ENCODE measurements around the gene ARHGAP18. TPM values are rescaled to one million over a fixed set of nuclear protein-coding genes. Genes with fewer than 3 reads are reported as not detected.

The ARHGAP18 gene
- total and polyA plus RNA-seq, 5 donors from 2014 or later = 2.2 to 5.4 (median 5.0) TPM

DNA sequence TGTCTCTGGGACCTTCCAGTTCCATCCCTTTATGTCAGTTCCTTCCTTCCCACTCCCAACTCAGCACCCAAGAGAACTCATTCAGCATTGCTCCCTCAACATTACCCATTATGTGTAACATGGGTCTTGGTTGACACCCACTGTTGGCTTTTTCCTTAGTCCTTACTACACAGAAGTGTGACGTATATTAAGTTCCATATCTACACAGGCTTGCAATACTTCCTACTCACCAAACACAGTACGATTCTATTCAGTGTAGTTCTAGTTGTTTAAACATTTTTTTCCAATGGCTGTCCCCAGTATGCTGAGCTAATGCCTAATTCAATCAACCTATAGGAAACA, 37.7 kb downstream of the ARHGAP18 start:
- peaks cover 23% of the 10 kb centered on the region for H3K4me1 ChIP-seq (ENCODE audit: control insufficient read depth, insufficient read depth, low read length, poor library complexity, severe bottlenecking)
- DNase-seq = peak in 1 of 3 donors; percentile 3
- Mint-ChIP-seq H3K36me3 (no peaks in the 10 kb centered on the region), H3K4me1 (peaks cover 21 to 28% (median 23%) of the 10 kb centered on the region in 4 donors), H3K4me3 (peak overlapping the region; percentile 84 to 91 (median 87)), H3K27ac (peak overlapping the region; percentile 87 to 96 (median 93)), H3K9me3 (no peaks in the 10 kb centered on the region), H3K27me3 (no peaks in the 10 kb centered on the region)
- ATAC-seq (ENCODE audit: low read depth in 2 of 2) = peak in 1 of 2 donors; percentile 25
- peak overlapping the region; percentile 85 for H3K4me3 ChIP-seq (ENCODE audit: low read depth, low read length)
- no peaks in the 10 kb centered on the region for H3K9me3 ChIP-seq (ENCODE audit: control insufficient read depth in 2 of 2, low read length in 2 of 2)
- H3K36me3 ChIP-seq (ENCODE audit: control insufficient read depth, insufficient read depth, low read length) = no peaks in the 10 kb centered on the region
- peak overlapping the region; percentile 70 for H3K27ac ChIP-seq (ENCODE audit: insufficient read depth, low read length, poor library complexity, severe bottlenecking)
- H3K27me3 ChIP-seq (ENCODE audit: control insufficient read depth, insufficient read depth, low read length) = no peaks in the 10 kb centered on the region

DNA sequence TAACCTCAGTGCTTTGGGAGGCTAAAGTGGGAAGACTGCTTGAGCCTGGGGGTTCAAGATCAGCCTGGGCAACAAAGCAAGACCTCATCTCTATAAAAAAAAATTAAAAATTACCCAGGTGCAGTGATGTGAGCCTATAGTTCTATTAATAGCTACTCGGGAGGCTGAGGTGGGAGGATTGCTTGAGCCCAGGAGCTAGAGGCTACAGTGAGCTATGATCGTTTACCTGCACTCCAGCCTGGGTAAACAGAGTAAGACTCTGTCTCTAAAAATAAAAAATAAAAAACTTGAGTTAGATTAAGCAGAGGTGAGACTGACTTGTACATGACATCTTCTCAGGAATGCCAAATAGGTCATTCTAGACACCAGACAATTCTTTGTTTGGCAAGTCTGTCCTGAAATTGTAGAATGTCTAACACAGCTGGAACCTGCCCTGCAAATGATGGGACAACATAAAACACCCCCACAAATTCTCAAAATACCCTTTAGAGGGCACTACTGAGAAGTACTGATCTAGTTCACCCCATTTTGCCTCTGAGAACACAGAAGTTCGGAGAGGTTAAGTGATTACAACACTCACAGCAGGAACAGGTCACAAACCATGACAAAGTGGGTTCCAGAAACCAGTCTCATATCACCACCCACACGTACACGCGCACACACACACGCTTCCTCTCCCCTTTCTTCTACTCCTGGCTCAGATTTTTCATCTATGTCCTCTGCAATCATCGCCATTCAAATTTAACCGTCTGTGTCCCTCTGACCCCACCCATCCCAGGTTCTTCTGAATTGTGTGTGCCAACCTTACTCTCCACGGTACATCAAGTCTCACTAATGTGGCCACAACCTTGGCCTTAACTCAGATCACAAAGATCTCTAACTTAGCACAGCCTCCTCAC, 38.3 kb downstream of the ARHGAP18 start:
- no peaks in the 10 kb centered on the region for H3K27me3 ChIP-seq (ENCODE audit: control insufficient read depth, insufficient read depth, low read length)
- peaks cover 23% of the 10 kb centered on the region for H3K4me1 ChIP-seq (ENCODE audit: control insufficient read depth, insufficient read depth, low read length, poor library complexity, severe bottlenecking)
- Mint-ChIP-seq H3K36me3 (no peaks in the 10 kb centered on the region), H3K27ac (peak overlapping the region; percentile 87 to 96 (median 93)), H3K4me1 (peaks cover 21 to 28% (median 23%) of the 10 kb centered on the region in 4 donors), H3K9me3 (no peaks in the 10 kb centered on the region), H3K4me3 (peak overlapping the region; percentile 84 to 91 (median 87)), H3K27me3 (no peaks in the 10 kb centered on the region)
- ATAC-seq (ENCODE audit: low read depth in 2 of 2) (peak; percentile 76 to 81), DNase-seq (peak in 2 of 3 donors; percentile 68 to 83)
- peak overlapping the region; percentile 70 for H3K27ac ChIP-seq (ENCODE audit: insufficient read depth, low read length, poor library complexity, severe bottlenecking)
- no peaks in the 10 kb centered on the region for H3K36me3 ChIP-seq (ENCODE audit: control insufficient read depth, insufficient read depth, low read length)
- no peaks in the 10 kb centered on the region for H3K9me3 ChIP-seq (ENCODE audit: control insufficient read depth in 2 of 2, low read length in 2 of 2)
- H3K4me3 ChIP-seq (ENCODE audit: low read depth, low read length) = peak overlapping the region; percentile 85

DNA sequence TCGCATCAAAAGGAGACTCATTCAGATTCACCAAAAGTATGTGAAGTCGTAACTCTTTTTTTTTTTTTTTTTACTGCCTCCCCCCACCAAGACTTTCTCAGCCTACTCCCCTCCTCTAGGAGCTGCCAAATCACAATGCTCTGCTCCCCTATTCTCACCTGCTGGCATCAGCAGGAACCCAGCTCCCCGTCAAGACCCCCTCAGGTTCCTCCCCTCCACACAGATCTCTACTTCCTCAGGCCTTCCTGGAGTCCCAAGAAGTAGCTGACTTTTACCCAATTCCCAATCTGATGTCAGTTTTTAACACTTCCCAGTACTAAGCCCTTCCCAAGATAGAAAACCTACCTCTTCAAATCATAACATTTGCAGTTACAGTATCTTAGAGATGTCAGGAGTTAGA, 39.3 kb downstream of the ARHGAP18 start:
- Mint-ChIP-seq H3K4me1 (peaks cover 21 to 28% (median 26%) of the 10 kb centered on the region in 4 donors), H3K4me3 (no peak overlapping the region), H3K36me3 (peaks cover 5% of the 10 kb centered on the region)

DNA sequence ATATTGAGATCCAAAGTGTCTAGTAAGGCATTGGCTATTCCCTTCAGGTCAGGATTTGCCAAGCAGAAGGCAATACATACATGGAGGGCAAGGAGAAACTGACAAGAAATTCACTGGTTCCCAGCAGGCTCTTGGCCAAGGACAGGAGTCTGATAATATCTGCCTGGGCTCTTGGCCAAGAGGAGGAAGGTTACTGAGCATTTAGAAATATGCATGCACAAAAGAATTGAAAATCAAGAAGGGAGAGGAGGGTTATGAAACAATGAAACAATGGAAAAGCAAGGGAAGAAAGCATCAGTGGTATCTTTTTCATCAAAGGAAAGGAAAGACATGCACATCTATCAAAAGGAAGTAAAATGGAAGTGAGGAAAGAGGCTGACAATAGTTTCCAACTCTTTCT, 42.4 kb downstream of the ARHGAP18 start:
- no peaks in the 10 kb centered on the region for H3K27me3 ChIP-seq (ENCODE audit: control insufficient read depth, insufficient read depth, low read length)
- H3K36me3 ChIP-seq (ENCODE audit: control insufficient read depth, insufficient read depth, low read length) = no peaks in the 10 kb centered on the region
- H3K4me3 Mint-ChIP-seq = no peak overlapping the region
- H3K9me3 ChIP-seq (ENCODE audit: control insufficient read depth in 2 of 2, low read length in 2 of 2) = no peaks in the 10 kb centered on the region
- peaks cover 10% of the 10 kb centered on the region for H3K36me3 Mint-ChIP-seq
- DNase-seq (no peak), ATAC-seq (ENCODE audit: low read depth in 2 of 2) (no peak)
- no peaks in the 10 kb centered on the region for H3K27me3 Mint-ChIP-seq
- H3K4me1 Mint-ChIP-seq = peaks cover 18 to 25% (median 22%) of the 10 kb centered on the region in 4 donors
- H3K27ac Mint-ChIP-seq = no peak overlapping the region
- no peaks in the 10 kb centered on the region for H3K9me3 Mint-ChIP-seq
- no peak overlapping the region for H3K27ac ChIP-seq (ENCODE audit: insufficient read depth, low read length, poor library complexity, severe bottlenecking)
- no peak overlapping the region for H3K4me3 ChIP-seq (ENCODE audit: low read depth, low read length)
- peaks cover 13% of the 10 kb centered on the region for H3K4me1 ChIP-seq (ENCODE audit: control insufficient read depth, insufficient read depth, low read length, poor library complexity, severe bottlenecking)

More for the DNA sequence above, 39.3 kb downstream of the ARHGAP18 start:
- DNase-seq (no peak), ATAC-seq (ENCODE audit: low read depth in 2 of 2) (no peak)
- peaks cover 23% of the 10 kb centered on the region for H3K4me1 ChIP-seq (ENCODE audit: control insufficient read depth, insufficient read depth, low read length, poor library complexity, severe bottlenecking)
- no peaks in the 10 kb centered on the region for H3K9me3 ChIP-seq (ENCODE audit: control insufficient read depth in 2 of 2, low read length in 2 of 2)
- H3K27ac ChIP-seq (ENCODE audit: insufficient read depth, low read length, poor library complexity, severe bottlenecking) = no peak overlapping the region
- no peaks in the 10 kb centered on the region for H3K27me3 Mint-ChIP-seq
- no peaks in the 10 kb centered on the region for H3K9me3 Mint-ChIP-seq
- H3K36me3 ChIP-seq (ENCODE audit: control insufficient read depth, insufficient read depth, low read length) = no peaks in the 10 kb centered on the region
- H3K27me3 ChIP-seq (ENCODE audit: control insufficient read depth, insufficient read depth, low read length) = no peaks in the 10 kb centered on the region
- H3K4me3 ChIP-seq (ENCODE audit: low read depth, low read length) = no peak overlapping the region
- peak overlapping the region in 2 of 3 donors; percentile 18 to 53 for H3K27ac Mint-ChIP-seq

DNA sequence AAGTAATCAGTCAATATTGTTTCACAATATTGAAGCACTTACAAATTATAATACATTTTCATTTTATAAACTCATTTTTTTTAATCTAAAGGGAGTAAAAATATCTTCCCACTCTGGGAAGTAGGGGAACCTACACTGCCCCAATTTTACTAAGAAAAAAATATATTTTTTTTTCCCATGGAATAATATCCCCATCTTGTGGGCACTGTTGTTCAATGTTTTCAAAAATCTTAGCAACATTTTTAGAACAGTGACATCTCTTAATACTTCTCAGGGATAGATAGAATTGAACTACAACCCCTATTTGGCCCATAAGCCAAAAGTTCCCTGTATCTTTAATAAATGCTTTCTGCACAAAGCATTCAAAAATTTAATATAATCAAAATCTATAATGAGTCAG, 42.9 kb downstream of the ARHGAP18 start:
- DNase-seq = no peak
- Mint-ChIP-seq H3K27ac (no peak overlapping the region), H3K36me3 (peaks cover 10% of the 10 kb centered on the region), H3K4me3 (no peak overlapping the region), H3K4me1 (peaks cover 12 to 19% (median 16%) of the 10 kb centered on the region in 4 donors), H3K9me3 (no peaks in the 10 kb centered on the region), H3K27me3 (no peaks in the 10 kb centered on the region)
- H3K27me3 ChIP-seq (ENCODE audit: control insufficient read depth, insufficient read depth, low read length) = no peaks in the 10 kb centered on the region
- no peak for ATAC-seq (ENCODE audit: low read depth in 2 of 2)
- no peak overlapping the region for H3K4me3 ChIP-seq (ENCODE audit: low read depth, low read length)
- H3K9me3 ChIP-seq (ENCODE audit: control insufficient read depth in 2 of 2, low read length in 2 of 2) = no peaks in the 10 kb centered on the region
- peaks cover 7% of the 10 kb centered on the region for H3K4me1 ChIP-seq (ENCODE audit: control insufficient read depth, insufficient read depth, low read length, poor library complexity, severe bottlenecking)
- H3K36me3 ChIP-seq (ENCODE audit: control insufficient read depth, insufficient read depth, low read length) = no peaks in the 10 kb centered on the region
- no peak overlapping the region for H3K27ac ChIP-seq (ENCODE audit: insufficient read depth, low read length, poor library complexity, severe bottlenecking)

DNA sequence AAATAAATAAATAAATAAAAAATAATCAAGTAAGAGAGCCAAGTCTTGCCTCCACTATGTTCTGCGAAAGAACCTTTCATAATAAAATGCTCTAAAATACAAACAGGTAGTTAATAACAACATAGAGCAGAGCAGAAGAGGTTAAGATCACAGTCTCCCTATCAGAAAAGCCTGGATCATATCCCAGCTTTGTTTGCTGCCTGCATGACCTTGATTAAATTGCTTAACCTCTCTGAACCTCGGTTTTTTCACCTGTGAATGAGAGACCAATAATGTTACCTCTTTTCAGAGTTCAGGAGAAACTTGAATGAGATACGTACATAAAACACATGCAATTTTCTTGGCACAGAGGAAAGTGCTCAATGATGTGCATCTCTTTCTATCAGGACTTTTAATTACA, 44.4 kb downstream of the ARHGAP18 start:
- no peaks in the 10 kb centered on the region for H3K9me3 Mint-ChIP-seq

DNA sequence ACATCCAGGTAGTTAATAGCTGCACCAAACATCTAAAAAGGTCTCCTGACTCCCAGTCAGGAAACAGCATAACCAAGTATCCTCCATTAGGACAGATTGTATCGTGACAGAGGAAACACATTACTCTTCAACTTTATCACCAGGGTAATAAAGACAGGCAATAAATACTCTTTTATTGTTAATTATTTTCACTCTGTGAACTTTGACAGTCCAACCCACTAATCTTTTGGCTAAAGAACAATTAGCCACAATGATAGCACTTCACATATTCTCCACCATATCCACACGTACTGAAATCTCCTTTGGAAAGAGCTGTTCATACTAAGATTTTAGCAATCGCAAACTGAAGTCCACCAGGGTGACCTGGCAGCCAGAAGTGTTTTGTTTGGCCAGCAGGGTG, 46.4 kb downstream of the ARHGAP18 start:
- Histone ChIP-seq H3K36me3 (ENCODE audit: control insufficient read depth, insufficient read depth, low read length) (no peaks in the 10 kb centered on the region), H3K4me3 (ENCODE audit: low read depth, low read length) (no peak overlapping the region), H3K27me3 (ENCODE audit: control insufficient read depth, insufficient read depth, low read length) (no peaks in the 10 kb centered on the region), H3K27ac (ENCODE audit: insufficient read depth, low read length, poor library complexity, severe bottlenecking) (no peak overlapping the region), H3K9me3 (ENCODE audit: control insufficient read depth in 2 of 2, low read length in 2 of 2) (no peaks in the 10 kb centered on the region), H3K4me1 (ENCODE audit: control insufficient read depth, insufficient read depth, low read length, poor library complexity, severe bottlenecking) (no peaks in the 10 kb centered on the region)
- H3K9me3 Mint-ChIP-seq = no peaks in the 10 kb centered on the region
- peaks cover 6 to 13% (median 9%) of the 10 kb centered on the region in 4 donors for H3K4me1 Mint-ChIP-seq
- no peak overlapping the region for H3K4me3 Mint-ChIP-seq
- DNase-seq (no peak), ATAC-seq (ENCODE audit: low read depth in 2 of 2) (no peak)
- no peaks in the 10 kb centered on the region for H3K27me3 Mint-ChIP-seq
- peaks cover 16% of the 10 kb centered on the region for H3K36me3 Mint-ChIP-seq
- H3K27ac Mint-ChIP-seq = peak overlapping the region in 1 of 3 donors; percentile 11

More for the DNA sequence above, 44.4 kb downstream of the ARHGAP18 start:
- peaks cover 14% of the 10 kb centered on the region for H3K36me3 Mint-ChIP-seq
- H3K27ac Mint-ChIP-seq = no peak overlapping the region
- H3K4me3 ChIP-seq (ENCODE audit: low read depth, low read length) = no peak overlapping the region
- no peaks in the 10 kb centered on the region for H3K27me3 Mint-ChIP-seq
- peaks cover 6 to 14% (median 11%) of the 10 kb centered on the region in 4 donors for H3K4me1 Mint-ChIP-seq
- H3K36me3 ChIP-seq (ENCODE audit: control insufficient read depth, insufficient read depth, low read length) = no peaks in the 10 kb centered on the region
- H3K9me3 ChIP-seq (ENCODE audit: control insufficient read depth in 2 of 2, low read length in 2 of 2) = no peaks in the 10 kb centered on the region
- ATAC-seq (ENCODE audit: low read depth in 2 of 2) (no peak), DNase-seq (no peak)
- H3K4me1 ChIP-seq (ENCODE audit: control insufficient read depth, insufficient read depth, low read length, poor library complexity, severe bottlenecking) = no peaks in the 10 kb centered on the region
- no peaks in the 10 kb centered on the region for H3K27me3 ChIP-seq (ENCODE audit: control insufficient read depth, insufficient read depth, low read length)
- H3K4me3 Mint-ChIP-seq = no peak overlapping the region
- no peak overlapping the region for H3K27ac ChIP-seq (ENCODE audit: insufficient read depth, low read length, poor library complexity, severe bottlenecking)
